Liver (tissue), 9 donors: Measurements from ENCODE around the gene GGT6. TPM values are rescaled to one million over a fixed set of nuclear protein-coding genes. Genes with fewer than 3 reads are reported as not detected.

Experiments used
- DNase-seq: peaks from one replicate; pipeline ENCODE4 v3.0.0-alpha.2; 2017; ENCODE audit warnings: low spot score
- H3K27ac ChIP-seq, 2 donors: one replicate each; pipeline ENCODE4 v1.7.0; 2013; ENCODE audit warnings: inconsistent platforms in 2 of 2, low read length in 2 of 2, control low read depth in 1 of 2, low read depth in 1 of 2, mild to moderate bottlenecking in 1 of 2
- H3K27me3 ChIP-seq, 4 donors: one replicate each; pipeline versions ENCODE4 v1.6.1 to v1.7.0; 2013; ENCODE audit warnings: low read length in 3 of 4, inconsistent platforms in 1 of 4, mild to moderate bottlenecking in 1 of 4, moderate library complexity in 1 of 4; ENCODE audit not compliant: control insufficient read depth in 4 of 4, insufficient read depth in 4 of 4
- H3K36me3 ChIP-seq, 4 donors: one replicate each; pipeline versions ENCODE4 v1.6.1 to v1.7.0; 2013; ENCODE audit warnings: low read length in 3 of 4, mild to moderate bottlenecking in 3 of 4, low read depth in 1 of 4, moderate library complexity in 1 of 4; ENCODE audit not compliant: control insufficient read depth in 4 of 4, insufficient read depth in 3 of 4
- H3K4me1 ChIP-seq, 4 donors: one replicate each; pipeline versions ENCODE4 v1.6.1 to v1.7.0; 2013; ENCODE audit warnings: low read length in 3 of 4, mild to moderate bottlenecking in 3 of 4, moderate library complexity in 1 of 4; ENCODE audit not compliant: control insufficient read depth in 4 of 4, insufficient read depth in 4 of 4
- H3K4me3 ChIP-seq, 3 donors: one replicate each; pipeline versions ENCODE4 v1.6.1 to v1.7.0; 2013; ENCODE audit warnings: low read length in 3 of 3, control low read depth in 1 of 3, low read depth in 1 of 3, mild to moderate bottlenecking in 1 of 3
- H3K9ac ChIP-seq, 2 donors: one replicate each; pipeline ENCODE4 v1.7.0; 2013; ENCODE audit warnings: low read length in 2 of 2, mild to moderate bottlenecking in 2 of 2, moderate library complexity in 2 of 2, control low read depth in 1 of 2, low read depth in 1 of 2
- H3K9me3 ChIP-seq, 4 donors: one replicate each; pipeline versions ENCODE4 v1.6.1 to v1.7.0; 2013; ENCODE audit warnings: low read length in 3 of 4; ENCODE audit not compliant: control insufficient read depth in 4 of 4
- EGR1 ChIP-seq, 2 donors: IDR thresholded peaks; 2 replicates each; pipeline ENCODE4 v1.6.1; 2016 to 2018; ENCODE audit warnings: antibody characterized with exemption in 2 of 2, low read depth in 2 of 2
- FOXA1 ChIP-seq: IDR thresholded peaks from 2 replicates; pipeline ENCODE4 v1.6.1; 2016; ENCODE audit warnings: antibody characterized with exemption
- FOXA2 ChIP-seq: IDR thresholded peaks from 2 replicates; pipeline ENCODE4 v1.6.1; 2016; ENCODE audit warnings: antibody characterized with exemption
- GABPA ChIP-seq, 2 donors: IDR thresholded peaks in 1 of 2; conservative IDR thresholded peaks in 1 of 2; 2 replicates each; pipeline ENCODE4 v1.6.1; 2016; ENCODE audit warnings: antibody characterized with exemption in 2 of 2, mild to moderate bottlenecking in 1 of 2, moderate library complexity in 1 of 2
- HNF4A ChIP-seq, 2 donors: conservative IDR thresholded peaks; 2 replicates each; pipeline ENCODE4 v1.6.1; 2016; ENCODE audit warnings: antibody characterized with exemption in 2 of 2, mild to moderate bottlenecking in 2 of 2
- HNF4G ChIP-seq: IDR thresholded peaks from 2 replicates; pipeline ENCODE4 v1.6.1; 2016; ENCODE audit warnings: antibody characterized with exemption
- JUND ChIP-seq, 2 donors: IDR thresholded peaks; 2 replicates each; pipeline ENCODE4 v1.6.1; 2016; ENCODE audit warnings: antibody characterized with exemption in 2 of 2
- NR2F2 ChIP-seq: IDR thresholded peaks from 2 replicates; pipeline ENCODE4 v1.6.1; 2016; ENCODE audit warnings: antibody characterized with exemption
- RAD21 ChIP-seq, 2 donors: IDR thresholded peaks; 2 replicates each; pipeline ENCODE4 v1.6.1; 2016; ENCODE audit warnings: antibody characterized with exemption in 2 of 2, mild to moderate bottlenecking in 2 of 2
- RXRA ChIP-seq, 2 donors: IDR thresholded peaks; 2 replicates each; pipeline ENCODE4 v1.6.1; 2017 to 2018; ENCODE audit warnings: antibody characterized with exemption in 2 of 2, mild to moderate bottlenecking in 1 of 2
- SP1 ChIP-seq: IDR thresholded peaks from 2 replicates; pipeline ENCODE4 v1.6.1; 2018; ENCODE audit warnings: antibody characterized with exemption, mild to moderate bottlenecking
- TAF1 ChIP-seq: conservative IDR thresholded peaks from 2 replicates; pipeline ENCODE4 v1.6.1; 2016; ENCODE audit warnings: antibody characterized with exemption, mild to moderate bottlenecking
- YY1 ChIP-seq: IDR thresholded peaks from 2 replicates; pipeline ENCODE4 v1.6.1; 2016; ENCODE audit warnings: antibody characterized with exemption, mild to moderate bottlenecking
- WGBS: extraction: QIAGEN DNeasy Blood & Tissue Kit; methylation state at CpG from one replicate; pipeline ENCODE4 v1.1.7; 2013; 5-methylcytosine and 5-hydroxymethylcytosine counted together
- polyA plus RNA-seq, 2 donors: library from polyadenylated mRNA; stranded (reverse) in 1 of 2; unstranded in 1 of 2; fragments of 200-250 nt in 1 of 2; fragments of >200 nt in 1 of 2; fragmentation: Nextera tagmentation in 1 of 2; extraction: Ambion mirVana in 1 of 2; gene quantifications; one replicate each; pipeline versions ENCODE4 v1.2.1 to v1.2.3, GENCODE V29; 2013 to 2015
- total RNA-seq, 2 donors: library from RNA; depleted of rRNA; stranded (reverse); fragments of >200 nt; gene quantifications; one replicate each; pipeline ENCODE4 v1.2.3, GENCODE V29; 2014
- TF ChIP-seq, protein P1 (sequence below): fragments of 150-350 bp; IDR thresholded peaks from 2 replicates; pipeline ENCODE4 v1.5.1; 2017; ENCODE audit warnings: improper control_type of control experiment, low read depth, low read length; ENCODE audit not compliant: missing input control
- TF ChIP-seq, protein P2 (sequence below): IDR thresholded peaks from 2 replicates; pipeline ENCODE4 v1.6.1; 2016; ENCODE audit warnings: antibody characterized with exemption
- TF ChIP-seq, protein P3 (sequence below): IDR thresholded peaks from 2 replicates; pipeline ENCODE4 v1.6.1; 2016; ENCODE audit warnings: antibody characterized with exemption
- TF ChIP-seq, protein P4 (sequence below): IDR thresholded peaks from 2 replicates; pipeline ENCODE4 v1.6.1; 2016; ENCODE audit warnings: antibody characterized with exemption
- TF ChIP-seq, protein P5 (sequence below): IDR thresholded peaks from 2 replicates; pipeline ENCODE4 v1.6.1; 2016; ENCODE audit warnings: antibody characterized with exemption, mild to moderate bottlenecking
- donor health status: healthy.
- donor health status: healthy.
- donor health status: healthy.
- donor health status: healthy.
- donor health status: healthy.

GGT6 gene
- total and polyA plus RNA-seq, 4 donors: 0.19 to 1.1 (median 0.53) TPM

DNA sequence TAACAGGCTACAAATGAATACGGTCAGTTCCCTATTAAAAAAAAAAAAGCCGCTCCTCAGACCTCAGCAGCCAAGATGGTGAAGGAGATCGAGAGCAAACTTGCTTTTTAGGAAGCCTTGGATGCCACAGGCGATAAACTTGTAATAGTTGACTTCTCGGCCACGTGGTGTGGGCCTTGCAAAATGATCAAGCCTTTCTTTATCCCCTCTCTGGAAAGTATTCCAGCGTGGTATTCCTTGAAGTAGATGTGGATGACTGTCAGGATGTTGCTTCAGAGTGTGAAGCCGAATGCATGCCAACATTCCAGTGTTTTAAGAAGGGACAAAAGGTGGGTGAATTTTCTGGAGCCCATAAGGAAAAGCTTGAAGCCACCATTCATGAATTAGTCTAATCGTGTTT is 11.8 kb upstream of the GGT6 start:
- WGBS: 74% methylated on average over 9 of the region's 9 CpGs
- no peak overlapping the region for H3K4me3 ChIP-seq
- H3K4me1 ChIP-seq: peaks cover 0 to 14% (median 6%) of the 10 kb centered on the region in 4 donors
- TF ChIP-seq EGR1 (IDR thresholded peaks at IDR 0.05; ENCODE audit: low read depth in 2 of 2) (no peak), HNF4A (conservative IDR thresholded peaks at IDR 0.05) (no peak), FOXA2 (no peak), SP1 (no peak), TAF1 (no peak)
- TF ChIP-seq, protein P1, sequence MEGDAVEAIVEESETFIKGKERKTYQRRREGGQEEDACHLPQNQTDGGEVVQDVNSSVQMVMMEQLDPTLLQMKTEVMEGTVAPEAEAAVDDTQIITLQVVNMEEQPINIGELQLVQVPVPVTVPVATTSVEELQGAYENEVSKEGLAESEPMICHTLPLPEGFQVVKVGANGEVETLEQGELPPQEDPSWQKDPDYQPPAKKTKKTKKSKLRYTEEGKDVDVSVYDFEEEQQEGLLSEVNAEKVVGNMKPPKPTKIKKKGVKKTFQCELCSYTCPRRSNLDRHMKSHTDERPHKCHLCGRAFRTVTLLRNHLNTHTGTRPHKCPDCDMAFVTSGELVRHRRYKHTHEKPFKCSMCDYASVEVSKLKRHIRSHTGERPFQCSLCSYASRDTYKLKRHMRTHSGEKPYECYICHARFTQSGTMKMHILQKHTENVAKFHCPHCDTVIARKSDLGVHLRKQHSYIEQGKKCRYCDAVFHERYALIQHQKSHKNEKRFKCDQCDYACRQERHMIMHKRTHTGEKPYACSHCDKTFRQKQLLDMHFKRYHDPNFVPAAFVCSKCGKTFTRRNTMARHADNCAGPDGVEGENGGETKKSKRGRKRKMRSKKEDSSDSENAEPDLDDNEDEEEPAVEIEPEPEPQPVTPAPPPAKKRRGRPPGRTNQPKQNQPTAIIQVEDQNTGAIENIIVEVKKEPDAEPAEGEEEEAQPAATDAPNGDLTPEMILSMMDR: no peak
- TF ChIP-seq, protein P2, sequence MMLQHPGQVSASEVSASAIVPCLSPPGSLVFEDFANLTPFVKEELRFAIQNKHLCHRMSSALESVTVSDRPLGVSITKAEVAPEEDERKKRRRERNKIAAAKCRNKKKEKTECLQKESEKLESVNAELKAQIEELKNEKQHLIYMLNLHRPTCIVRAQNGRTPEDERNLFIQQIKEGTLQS: no peak
- TF ChIP-seq, protein P3, sequence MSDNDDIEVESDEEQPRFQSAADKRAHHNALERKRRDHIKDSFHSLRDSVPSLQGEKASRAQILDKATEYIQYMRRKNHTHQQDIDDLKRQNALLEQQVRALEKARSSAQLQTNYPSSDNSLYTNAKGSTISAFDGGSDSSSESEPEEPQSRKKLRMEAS: no peak
- H3K36me3 ChIP-seq: peaks cover 0 to 2% (median 0%) of the 10 kb centered on the region in 4 donors
- DNase-seq: no peak
- no peaks in the 10 kb centered on the region for H3K27me3 ChIP-seq
- H3K27ac ChIP-seq: no peak overlapping the region
- H3K9ac ChIP-seq: no peak overlapping the region
- H3K9me3 ChIP-seq: no peaks in the 10 kb centered on the region

DNA sequence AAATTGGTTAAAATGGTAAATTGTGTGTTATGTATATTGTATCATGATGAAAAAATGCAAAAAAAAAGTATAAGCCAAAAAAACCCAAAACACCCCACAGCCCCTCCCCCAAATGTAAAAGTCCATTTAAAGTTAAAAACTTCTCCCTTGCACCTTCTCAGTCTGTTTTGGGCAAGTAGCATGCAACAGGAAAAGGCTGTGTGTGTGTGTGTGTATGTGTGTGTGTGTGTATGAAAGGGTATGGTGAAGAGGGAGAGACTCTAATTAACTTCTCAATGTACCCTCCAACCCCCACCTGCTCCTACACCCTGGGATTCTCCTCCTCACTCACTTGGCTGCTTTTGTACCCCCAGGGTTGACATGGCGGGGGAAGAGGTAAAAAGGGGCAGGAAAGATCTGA is 9.2 kb upstream of the GGT6 start:
- H3K9me3 ChIP-seq: no peaks in the 10 kb centered on the region
- 98% methylated on average over 1 of the region's 1 CpG for WGBS

More for the DNA sequence above, 9.2 kb upstream of the GGT6 start:
- peaks cover 0 to 11% (median 4%) of the 10 kb centered on the region in 4 donors for H3K4me1 ChIP-seq
- no peaks in the 10 kb centered on the region for H3K36me3 ChIP-seq
- H3K9ac ChIP-seq: no peak overlapping the region
- H3K27me3 ChIP-seq: no peaks in the 10 kb centered on the region
- TF ChIP-seq JUND (IDR thresholded peaks at IDR 0.05) (no peak), HNF4A (conservative IDR thresholded peaks at IDR 0.05) (no peak), HNF4G (no peak), RXRA (IDR thresholded peaks at IDR 0.05) (no peak), EGR1 (IDR thresholded peaks at IDR 0.05; ENCODE audit: low read depth in 2 of 2) (no peak), RAD21 (IDR thresholded peaks at IDR 0.05) (no peak), TAF1 (no peak), FOXA2 (no peak), GABPA (IDR thresholded peaks at IDR 0.05 in 1 of 2, conservative IDR thresholded peaks at IDR 0.05 in 1 of 2) (no peak), SP1 (no peak), YY1 (no peak), NR2F2 (no peak), FOXA1 (no peak)
- TF ChIP-seq, protein P1: no peak
- TF ChIP-seq, protein P2: no peak
- TF ChIP-seq, protein P3: no peak
- TF ChIP-seq, protein P4, sequence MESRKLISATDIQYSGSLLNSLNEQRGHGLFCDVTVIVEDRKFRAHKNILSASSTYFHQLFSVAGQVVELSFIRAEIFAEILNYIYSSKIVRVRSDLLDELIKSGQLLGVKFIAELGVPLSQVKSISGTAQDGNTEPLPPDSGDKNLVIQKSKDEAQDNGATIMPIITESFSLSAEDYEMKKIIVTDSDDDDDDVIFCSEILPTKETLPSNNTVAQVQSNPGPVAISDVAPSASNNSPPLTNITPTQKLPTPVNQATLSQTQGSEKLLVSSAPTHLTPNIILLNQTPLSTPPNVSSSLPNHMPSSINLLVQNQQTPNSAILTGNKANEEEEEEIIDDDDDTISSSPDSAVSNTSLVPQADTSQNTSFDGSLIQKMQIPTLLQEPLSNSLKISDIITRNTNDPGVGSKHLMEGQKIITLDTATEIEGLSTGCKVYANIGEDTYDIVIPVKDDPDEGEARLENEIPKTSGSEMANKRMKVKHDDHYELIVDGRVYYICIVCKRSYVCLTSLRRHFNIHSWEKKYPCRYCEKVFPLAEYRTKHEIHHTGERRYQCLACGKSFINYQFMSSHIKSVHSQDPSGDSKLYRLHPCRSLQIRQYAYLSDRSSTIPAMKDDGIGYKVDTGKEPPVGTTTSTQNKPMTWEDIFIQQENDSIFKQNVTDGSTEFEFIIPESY: no peak
- TF ChIP-seq, protein P5, sequence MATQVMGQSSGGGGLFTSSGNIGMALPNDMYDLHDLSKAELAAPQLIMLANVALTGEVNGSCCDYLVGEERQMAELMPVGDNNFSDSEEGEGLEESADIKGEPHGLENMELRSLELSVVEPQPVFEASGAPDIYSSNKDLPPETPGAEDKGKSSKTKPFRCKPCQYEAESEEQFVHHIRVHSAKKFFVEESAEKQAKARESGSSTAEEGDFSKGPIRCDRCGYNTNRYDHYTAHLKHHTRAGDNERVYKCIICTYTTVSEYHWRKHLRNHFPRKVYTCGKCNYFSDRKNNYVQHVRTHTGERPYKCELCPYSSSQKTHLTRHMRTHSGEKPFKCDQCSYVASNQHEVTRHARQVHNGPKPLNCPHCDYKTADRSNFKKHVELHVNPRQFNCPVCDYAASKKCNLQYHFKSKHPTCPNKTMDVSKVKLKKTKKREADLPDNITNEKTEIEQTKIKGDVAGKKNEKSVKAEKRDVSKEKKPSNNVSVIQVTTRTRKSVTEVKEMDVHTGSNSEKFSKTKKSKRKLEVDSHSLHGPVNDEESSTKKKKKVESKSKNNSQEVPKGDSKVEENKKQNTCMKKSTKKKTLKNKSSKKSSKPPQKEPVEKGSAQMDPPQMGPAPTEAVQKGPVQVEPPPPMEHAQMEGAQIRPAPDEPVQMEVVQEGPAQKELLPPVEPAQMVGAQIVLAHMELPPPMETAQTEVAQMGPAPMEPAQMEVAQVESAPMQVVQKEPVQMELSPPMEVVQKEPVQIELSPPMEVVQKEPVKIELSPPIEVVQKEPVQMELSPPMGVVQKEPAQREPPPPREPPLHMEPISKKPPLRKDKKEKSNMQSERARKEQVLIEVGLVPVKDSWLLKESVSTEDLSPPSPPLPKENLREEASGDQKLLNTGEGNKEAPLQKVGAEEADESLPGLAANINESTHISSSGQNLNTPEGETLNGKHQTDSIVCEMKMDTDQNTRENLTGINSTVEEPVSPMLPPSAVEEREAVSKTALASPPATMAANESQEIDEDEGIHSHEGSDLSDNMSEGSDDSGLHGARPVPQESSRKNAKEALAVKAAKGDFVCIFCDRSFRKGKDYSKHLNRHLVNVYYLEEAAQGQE: no peak
- no peak for DNase-seq
- no peak overlapping the region for H3K4me3 ChIP-seq
- H3K27ac ChIP-seq: no peak overlapping the region
